Stimulated activated memory B cell treated with anti-CD40 and anti-IgM and Interleukin-4, amounts not matched to agents 10 μg/mL and 1 μg/mL and 100 μg/mL, for 72 hours (primary cell): Measurements from ENCODE around the gene TNN.

Source experiments
- ATAC-seq: fragments of 150-1000 bp; cut with Tn5 transposase; 2 replicates; pipeline ENCODE4 v1.10.0; 2021
- H3K27ac Mint-ChIP-seq: one replicate; pipeline ENCODE4 v1.8.0; 2022; ENCODE audit warnings: mild to moderate bottlenecking, mixed read lengths
- H3K27me3 Mint-ChIP-seq: one replicate; pipeline ENCODE4 v1.8.0; 2022; ENCODE audit warnings: mixed read lengths
- H3K36me3 Mint-ChIP-seq: one replicate; pipeline ENCODE4 v1.8.0; 2022; ENCODE audit warnings: mixed read lengths
- H3K4me1 Mint-ChIP-seq: one replicate; pipeline ENCODE4 v1.8.0; 2022; ENCODE audit warnings: mixed read lengths
- H3K4me3 Mint-ChIP-seq: one replicate; pipeline ENCODE4 v1.8.0; 2022; ENCODE audit warnings: mild to moderate bottlenecking, moderate library complexity, mixed read lengths
- H3K9me3 Mint-ChIP-seq: one replicate; pipeline ENCODE4 v1.8.0; 2022; ENCODE audit warnings: mixed read lengths

TNN gene

DNA sequence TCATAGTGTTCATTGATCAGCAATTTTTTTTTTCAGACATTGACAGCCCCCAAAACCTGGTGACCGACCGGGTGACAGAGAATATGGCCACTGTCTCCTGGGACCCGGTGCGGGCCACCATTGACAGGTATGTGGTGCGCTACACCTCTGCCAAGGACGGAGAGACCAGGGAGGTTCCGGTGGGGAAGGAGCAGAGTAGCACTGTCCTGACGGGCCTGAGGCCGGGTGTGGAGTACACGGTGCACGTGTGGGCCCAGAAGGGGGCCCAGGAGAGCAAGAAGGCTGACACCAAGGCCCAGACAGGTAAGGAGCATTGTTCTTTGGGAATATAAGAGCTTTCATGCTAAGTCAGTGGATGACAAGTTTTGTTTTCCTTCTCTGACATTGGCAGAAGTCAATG is 49.3 kb downstream of the TNN start:
- H3K4me3 Mint-ChIP-seq, result no peak overlapping the region

DNA sequence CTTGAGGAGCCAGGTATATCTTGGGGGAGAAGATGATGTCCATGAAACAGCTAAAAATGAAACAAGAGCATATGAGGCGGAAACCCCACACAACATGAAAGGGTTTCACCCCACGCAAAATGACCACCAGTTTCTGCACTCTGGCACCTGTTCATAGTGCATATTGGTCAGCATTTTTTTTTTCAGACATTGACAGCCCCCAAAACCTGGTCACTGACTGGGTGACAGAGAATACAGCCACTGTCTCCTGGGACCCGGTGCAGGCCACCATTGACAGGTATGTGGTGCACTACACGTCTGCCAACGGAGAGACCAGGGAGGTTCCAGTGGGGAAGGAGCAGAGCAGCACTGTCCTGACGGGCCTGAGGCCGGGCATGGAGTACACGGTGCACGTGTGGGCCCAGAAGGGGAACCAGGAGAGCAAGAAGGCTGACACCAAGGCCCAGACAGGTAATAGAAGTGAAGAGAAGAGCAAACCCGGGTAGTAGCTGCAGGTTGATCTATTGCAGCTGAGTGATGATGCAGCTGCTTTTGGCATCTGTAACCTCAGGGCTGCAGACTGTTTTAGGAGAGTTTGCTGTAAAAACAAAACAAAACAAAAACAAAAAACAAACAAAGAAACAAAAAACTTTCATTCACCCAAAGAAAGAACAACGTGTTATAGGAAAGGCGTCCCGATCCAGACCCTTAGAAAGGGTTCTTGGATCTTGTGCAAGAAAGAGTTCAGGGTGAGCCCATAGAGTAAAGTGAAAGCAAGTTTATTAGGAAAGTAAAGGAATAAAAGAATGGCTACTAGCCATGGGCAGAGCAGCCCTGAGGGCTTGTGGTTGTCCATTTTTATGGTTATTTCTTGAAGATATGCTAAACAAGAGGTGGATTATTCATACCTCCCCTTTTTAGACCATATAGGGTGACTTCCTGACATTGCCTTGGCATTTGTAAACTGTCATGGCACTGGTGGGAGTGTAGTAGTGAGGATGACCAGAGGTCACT is 51.0 kb downstream of the TNN start:
- Mint-ChIP-seq H3K27ac (no peak overlapping the region), H3K4me3 (no peak overlapping the region), H3K4me1 (no peaks in the 10 kb centered on the region), H3K36me3 (peaks cover 6% of the 10 kb centered on the region), H3K9me3 (peaks cover 5% of the 10 kb centered on the region), H3K27me3 (peaks cover 30% of the 10 kb centered on the region)
- peak; percentile 20 for ATAC-seq

More for the DNA sequence above, 49.3 kb downstream of the TNN start:
- no peak overlapping the region for H3K27ac Mint-ChIP-seq
- H3K9me3 Mint-ChIP-seq, result peaks cover 14% of the 10 kb centered on the region
- no peak for ATAC-seq
- H3K27me3 Mint-ChIP-seq, result peaks cover 40% of the 10 kb centered on the region
- peaks cover 8% of the 10 kb centered on the region for H3K36me3 Mint-ChIP-seq
- no peaks in the 10 kb centered on the region for H3K4me1 Mint-ChIP-seq

DNA sequence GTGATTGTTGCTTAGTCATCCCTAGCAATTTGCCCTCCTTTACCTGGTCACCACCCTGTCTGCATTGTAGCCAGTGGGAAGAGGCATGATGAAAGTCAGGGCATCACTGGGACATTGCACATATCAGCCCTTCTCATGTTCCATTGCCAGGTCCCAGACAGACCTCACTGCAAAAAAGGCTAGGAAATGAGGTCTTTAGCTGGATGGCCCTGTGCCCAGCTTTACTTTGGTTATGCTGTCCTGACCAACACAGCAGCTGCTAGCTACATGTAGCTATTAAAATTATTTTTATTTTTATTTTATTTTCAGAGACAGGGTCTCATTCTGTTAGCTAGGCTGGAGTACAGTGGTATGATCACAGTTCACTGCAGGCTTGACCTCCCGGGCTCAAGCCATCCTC is 52.9 kb downstream of the TNN start:
- Mint-ChIP-seq H3K4me1 (peaks cover 1% of the 10 kb centered on the region), H3K27ac (no peak overlapping the region), H3K4me3 (no peak overlapping the region), H3K36me3 (no peaks in the 10 kb centered on the region), H3K27me3 (peaks cover 18% of the 10 kb centered on the region), H3K9me3 (no peaks in the 10 kb centered on the region)
- ATAC-seq, result no peak

DNA sequence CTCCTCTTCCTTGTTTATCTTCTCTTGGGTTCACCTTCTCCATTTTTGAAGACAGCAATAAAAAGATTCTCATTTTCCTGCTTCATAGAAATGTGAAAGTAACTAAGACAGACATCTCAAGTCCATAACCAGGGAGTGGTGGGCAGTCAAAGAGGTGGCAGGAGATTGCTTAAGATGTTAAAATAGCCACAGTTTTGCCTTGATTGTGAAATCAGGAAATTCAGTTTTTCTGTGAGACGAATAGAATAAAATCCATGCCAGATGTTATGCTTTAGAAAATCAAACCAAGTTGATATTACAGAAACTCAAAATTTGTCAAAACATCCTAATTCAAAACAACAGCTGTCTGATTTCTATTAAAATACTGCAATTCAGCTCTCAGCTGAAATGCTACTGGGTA is 57.2 kb downstream of the TNN start:
- Mint-ChIP-seq H3K4me1 (peaks cover 7% of the 10 kb centered on the region), H3K36me3 (no peaks in the 10 kb centered on the region), H3K27ac (no peak overlapping the region), H3K9me3 (no peaks in the 10 kb centered on the region), H3K4me3 (no peak overlapping the region), H3K27me3 (no peaks in the 10 kb centered on the region)
- no peak for ATAC-seq

DNA sequence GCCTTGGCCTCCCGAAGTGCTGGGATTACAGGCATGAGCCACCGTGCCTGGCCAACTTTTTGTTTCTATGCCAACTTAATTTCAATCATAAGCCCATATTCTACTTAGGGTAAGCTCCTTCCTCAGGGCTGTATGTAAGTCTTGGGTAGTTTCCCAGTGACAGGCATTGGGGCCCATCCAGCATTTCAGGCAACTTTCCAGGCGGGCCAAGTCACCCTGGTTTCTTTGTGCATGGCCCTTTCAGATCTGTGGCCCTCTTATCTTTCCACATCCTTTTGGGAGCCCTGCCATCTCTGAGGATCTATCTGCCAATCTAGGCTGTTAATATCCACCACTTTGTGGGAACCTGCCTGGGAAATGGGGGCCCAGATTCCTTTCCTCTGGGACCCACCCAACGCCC is 58.7 kb downstream of the TNN start:
- no peak for ATAC-seq
- no peaks in the 10 kb centered on the region for H3K9me3 Mint-ChIP-seq
- H3K27me3 Mint-ChIP-seq, result no peaks in the 10 kb centered on the region
- no peak overlapping the region for H3K4me3 Mint-ChIP-seq
- H3K27ac Mint-ChIP-seq, result no peak overlapping the region
- no peaks in the 10 kb centered on the region for H3K36me3 Mint-ChIP-seq
- H3K4me1 Mint-ChIP-seq, result peaks cover 7% of the 10 kb centered on the region

DNA sequence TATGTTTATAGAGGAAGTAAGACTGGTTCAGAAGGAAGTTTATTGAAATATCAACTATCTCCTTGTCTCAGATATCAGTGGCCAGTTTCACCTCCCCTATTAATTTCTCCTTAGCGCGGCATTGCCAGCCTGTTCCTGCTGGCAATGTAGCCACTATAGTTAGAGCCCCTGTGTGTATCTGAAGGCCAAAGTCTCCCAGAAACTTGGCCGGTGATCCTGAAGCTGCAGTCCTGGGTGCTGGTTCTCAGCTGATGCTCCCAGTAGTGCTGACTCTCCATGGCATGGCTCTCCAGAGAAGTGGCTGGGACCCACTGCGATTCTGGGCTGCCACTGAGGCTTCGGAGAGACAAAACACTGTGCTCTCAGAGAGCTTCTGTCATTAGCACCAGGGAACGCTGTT is 59.9 kb downstream of the TNN start:
- Mint-ChIP-seq H3K9me3 (no peaks in the 10 kb centered on the region), H3K36me3 (no peaks in the 10 kb centered on the region), H3K4me3 (no peak overlapping the region), H3K27ac (no peak overlapping the region), H3K27me3 (no peaks in the 10 kb centered on the region), H3K4me1 (peaks cover 7% of the 10 kb centered on the region)
- no peak for ATAC-seq

DNA sequence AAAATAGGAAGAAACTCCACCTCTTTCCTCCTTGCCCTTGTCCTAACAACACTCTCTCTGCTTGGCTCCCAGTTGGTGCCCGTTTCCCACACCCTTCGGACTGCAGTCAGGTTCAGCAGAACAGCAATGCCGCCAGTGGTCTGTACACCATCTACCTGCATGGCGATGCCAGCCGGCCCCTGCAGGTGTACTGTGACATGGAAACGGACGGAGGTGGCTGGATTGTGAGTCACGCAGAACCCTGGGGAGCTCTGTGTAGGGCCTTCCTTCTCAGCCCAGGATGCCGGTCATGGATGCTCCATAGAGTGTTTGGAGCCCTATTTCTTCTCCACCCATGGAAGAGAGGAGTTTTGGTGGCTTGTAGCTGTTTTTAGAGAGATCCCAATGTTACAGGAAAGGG is 60.9 kb downstream of the TNN start:
- Mint-ChIP-seq H3K36me3 (no peaks in the 10 kb centered on the region), H3K27ac (no peak overlapping the region), H3K4me3 (no peak overlapping the region), H3K27me3 (no peaks in the 10 kb centered on the region), H3K4me1 (peaks cover 7% of the 10 kb centered on the region), H3K9me3 (no peaks in the 10 kb centered on the region)
- no peak for ATAC-seq

DNA sequence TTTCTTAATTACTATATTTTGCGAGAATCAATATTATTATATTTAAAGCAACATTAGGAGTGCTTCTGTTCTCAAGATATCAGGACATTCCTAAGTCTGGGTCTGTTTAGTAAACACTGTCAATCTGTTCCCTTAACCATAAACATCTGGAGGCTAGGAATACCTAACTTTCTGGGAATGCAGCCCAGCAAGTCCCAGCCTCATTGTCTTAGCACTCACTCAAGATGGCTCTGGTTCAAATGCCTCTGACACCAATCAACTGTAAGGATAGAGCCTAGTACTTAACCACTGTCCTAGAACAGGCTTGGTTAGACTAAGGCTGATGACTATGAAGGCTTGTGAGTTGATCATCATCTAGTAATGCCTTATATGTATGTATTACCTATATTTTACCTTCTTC is 61.5 kb downstream of the TNN start:
- Mint-ChIP-seq H3K27me3 (peaks cover 2% of the 10 kb centered on the region), H3K9me3 (no peaks in the 10 kb centered on the region), H3K27ac (no peak overlapping the region), H3K36me3 (no peaks in the 10 kb centered on the region), H3K4me1 (peaks cover 7% of the 10 kb centered on the region), H3K4me3 (no peak overlapping the region)
- ATAC-seq, result no peak

DNA sequence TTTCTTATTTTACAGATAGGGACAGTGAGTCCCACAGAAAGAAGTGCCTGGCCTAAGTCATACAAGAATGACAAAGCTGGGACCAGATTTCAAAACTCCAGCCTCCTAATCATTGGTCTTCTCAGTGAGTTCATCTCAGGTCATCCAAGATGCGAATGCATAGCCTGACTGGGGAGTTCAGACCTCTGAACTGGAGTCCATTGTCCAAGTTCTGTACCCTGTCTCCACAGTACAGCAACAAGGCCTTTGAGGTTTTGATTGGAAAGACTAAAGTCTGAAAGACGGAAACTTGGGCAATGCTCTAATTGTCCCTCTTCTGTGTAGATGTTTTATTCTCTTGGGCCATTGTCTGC is 62.0 kb downstream of the TNN start:
- Mint-ChIP-seq H3K27me3 (peaks cover 6% of the 10 kb centered on the region), H3K4me1 (peaks cover 11% of the 10 kb centered on the region), H3K9me3 (no peaks in the 10 kb centered on the region), H3K36me3 (no peaks in the 10 kb centered on the region), H3K4me3 (no peak overlapping the region), H3K27ac (no peak overlapping the region)
- no peak for ATAC-seq

DNA sequence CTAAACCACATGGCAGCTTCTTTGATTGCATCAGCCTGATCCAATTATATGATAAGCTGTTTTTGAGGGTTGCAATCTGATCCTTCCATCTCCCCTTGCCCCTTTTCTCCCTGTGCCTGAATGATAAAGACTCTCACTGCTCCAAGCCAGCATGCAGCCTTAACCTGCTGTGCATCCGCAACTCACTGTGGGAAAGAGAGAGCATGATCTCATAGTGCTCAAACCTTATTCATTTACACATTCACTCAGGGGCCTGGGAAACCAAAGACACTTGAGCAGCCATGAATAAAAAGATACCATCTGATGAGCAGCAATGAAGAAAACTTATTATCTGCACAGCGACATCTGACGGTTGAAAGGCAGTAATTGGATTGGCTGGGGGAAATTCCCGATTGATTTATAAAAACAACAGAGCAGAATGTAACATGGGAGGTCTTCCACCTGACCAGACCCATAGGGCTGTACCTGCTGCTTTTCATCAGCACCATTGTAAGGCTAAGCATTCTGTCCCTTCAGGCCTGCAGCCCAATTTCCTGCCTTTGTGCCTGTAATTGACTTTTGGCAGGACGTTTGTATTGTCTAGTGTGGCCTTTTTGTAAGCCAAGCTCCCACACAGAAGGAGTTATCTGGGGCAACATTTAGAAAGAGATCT is 62.5 kb downstream of the TNN start:
- no peak for ATAC-seq
- peaks cover 11% of the 10 kb centered on the region for H3K27me3 Mint-ChIP-seq
- H3K36me3 Mint-ChIP-seq, result no peaks in the 10 kb centered on the region
- H3K4me1 Mint-ChIP-seq, result peaks cover 15% of the 10 kb centered on the region
- no peak overlapping the region for H3K27ac Mint-ChIP-seq
- H3K9me3 Mint-ChIP-seq, result no peaks in the 10 kb centered on the region
- no peak overlapping the region for H3K4me3 Mint-ChIP-seq

DNA sequence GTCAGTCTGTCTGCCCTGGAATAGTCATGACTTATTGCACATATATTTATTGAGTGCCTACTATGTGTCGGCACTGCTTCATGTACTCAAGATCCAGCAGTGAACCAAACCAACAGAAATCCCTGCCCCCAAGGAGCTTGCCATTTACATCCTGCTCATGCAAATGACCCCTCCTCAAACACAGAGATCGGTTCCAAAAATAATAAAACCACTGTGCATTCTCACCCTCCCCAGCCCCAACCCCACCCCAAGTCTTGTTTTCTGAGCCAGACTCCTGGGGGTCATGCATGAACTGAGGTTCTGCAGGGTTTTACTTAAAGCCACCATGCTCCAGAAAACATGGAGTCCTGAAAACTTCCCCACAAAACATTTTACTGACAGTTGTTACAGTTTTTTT is 63.0 kb downstream of the TNN start:
- H3K4me1 Mint-ChIP-seq, result peaks cover 12% of the 10 kb centered on the region
- no peak overlapping the region for H3K4me3 Mint-ChIP-seq
- ATAC-seq, result no peak
- no peaks in the 10 kb centered on the region for H3K9me3 Mint-ChIP-seq
- H3K27ac Mint-ChIP-seq, result no peak overlapping the region
- H3K36me3 Mint-ChIP-seq, result no peaks in the 10 kb centered on the region
- peaks cover 16% of the 10 kb centered on the region for H3K27me3 Mint-ChIP-seq

DNA sequence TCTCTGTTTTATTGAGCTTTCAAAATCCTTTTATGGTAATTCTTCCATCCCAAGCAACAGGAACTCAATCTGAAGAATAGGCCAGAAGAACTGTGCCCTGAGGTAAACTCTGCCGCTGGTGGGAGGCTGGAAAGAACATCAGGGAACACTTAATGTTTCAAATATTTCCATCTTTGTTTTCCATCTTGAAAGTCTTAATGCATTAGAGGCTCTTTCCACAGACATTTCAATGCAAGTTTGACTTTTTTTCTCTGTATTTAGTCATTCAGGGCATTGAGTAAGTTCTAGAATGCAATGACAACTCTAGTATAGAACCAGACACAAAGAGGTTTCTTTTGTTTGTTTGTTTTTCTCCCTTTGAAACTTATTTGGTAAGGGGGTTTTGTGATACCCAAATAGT is 63.5 kb downstream of the TNN start:
- Mint-ChIP-seq H3K27ac (no peak overlapping the region), H3K9me3 (no peaks in the 10 kb centered on the region), H3K27me3 (peaks cover 20% of the 10 kb centered on the region), H3K4me1 (peaks cover 8% of the 10 kb centered on the region), H3K4me3 (no peak overlapping the region), H3K36me3 (no peaks in the 10 kb centered on the region)
- no peak for ATAC-seq

DNA sequence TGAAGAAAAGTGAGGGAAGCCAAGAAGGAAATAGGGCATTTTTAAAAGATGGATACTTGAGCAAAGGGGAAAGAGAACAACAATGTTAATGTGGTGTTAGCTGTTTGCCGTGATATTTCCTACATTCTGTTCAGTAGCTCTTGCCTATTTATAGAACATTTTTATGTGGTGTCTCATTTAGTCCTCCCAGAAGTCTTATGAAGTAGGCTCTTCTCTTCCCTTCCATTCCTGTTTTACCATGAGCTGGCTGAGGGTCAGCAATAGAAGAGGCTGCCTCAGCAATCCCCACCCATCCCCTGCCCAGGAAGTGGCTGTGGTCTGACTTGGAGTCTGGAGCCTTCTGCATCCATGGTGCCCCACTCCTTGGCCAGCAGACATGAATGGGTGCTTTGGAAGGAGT is 64.8 kb downstream of the TNN start:
- peaks cover 31% of the 10 kb centered on the region for H3K27me3 Mint-ChIP-seq
- H3K4me1 Mint-ChIP-seq, result peaks cover 8% of the 10 kb centered on the region
- H3K9me3 Mint-ChIP-seq, result no peaks in the 10 kb centered on the region
- ATAC-seq, result no peak
- H3K36me3 Mint-ChIP-seq, result no peaks in the 10 kb centered on the region
- H3K4me3 Mint-ChIP-seq, result no peak overlapping the region
- no peak overlapping the region for H3K27ac Mint-ChIP-seq

DNA sequence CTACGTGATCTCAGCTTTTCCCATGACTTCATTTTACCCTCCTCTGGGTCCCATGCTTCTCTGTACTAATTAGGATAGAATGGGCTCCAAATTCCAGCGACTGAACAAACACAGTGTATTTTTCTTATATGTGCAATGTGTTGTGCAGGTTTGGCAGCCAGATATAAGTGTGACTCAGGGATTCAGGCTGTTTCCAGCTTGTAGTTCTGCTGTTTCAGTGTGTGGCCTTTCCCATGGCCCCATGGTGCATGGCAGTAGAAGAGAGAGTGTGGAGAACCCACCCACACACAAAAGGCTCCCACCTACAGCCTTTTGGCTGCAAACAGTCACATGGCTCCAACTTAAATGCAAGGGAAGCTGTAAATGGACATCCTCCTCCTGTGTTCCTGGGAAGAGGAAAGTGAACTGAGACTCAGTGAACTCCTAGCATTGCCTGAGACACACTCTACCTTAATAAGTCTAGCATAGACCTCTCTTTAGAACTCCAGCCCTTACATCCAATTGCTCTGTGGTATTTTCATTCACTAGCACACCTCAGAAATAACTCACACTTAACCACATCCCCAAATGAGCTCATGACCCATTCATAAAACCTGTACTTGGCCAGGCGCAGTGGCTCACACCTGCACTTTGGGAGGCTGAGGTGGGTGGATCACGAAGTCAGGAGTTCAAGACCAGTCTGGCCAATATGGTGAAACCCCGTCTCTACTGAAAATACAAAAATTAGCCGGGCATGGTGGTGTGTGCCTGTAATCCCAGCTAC is 66.2 kb downstream of the TNN start:
- H3K36me3 Mint-ChIP-seq, result no peaks in the 10 kb centered on the region
- H3K27me3 Mint-ChIP-seq, result peaks cover 31% of the 10 kb centered on the region
- H3K4me3 Mint-ChIP-seq, result no peak overlapping the region
- no peak for ATAC-seq
- no peak overlapping the region for H3K27ac Mint-ChIP-seq
- H3K9me3 Mint-ChIP-seq, result no peaks in the 10 kb centered on the region
- H3K4me1 Mint-ChIP-seq, result peaks cover 8% of the 10 kb centered on the region

DNA sequence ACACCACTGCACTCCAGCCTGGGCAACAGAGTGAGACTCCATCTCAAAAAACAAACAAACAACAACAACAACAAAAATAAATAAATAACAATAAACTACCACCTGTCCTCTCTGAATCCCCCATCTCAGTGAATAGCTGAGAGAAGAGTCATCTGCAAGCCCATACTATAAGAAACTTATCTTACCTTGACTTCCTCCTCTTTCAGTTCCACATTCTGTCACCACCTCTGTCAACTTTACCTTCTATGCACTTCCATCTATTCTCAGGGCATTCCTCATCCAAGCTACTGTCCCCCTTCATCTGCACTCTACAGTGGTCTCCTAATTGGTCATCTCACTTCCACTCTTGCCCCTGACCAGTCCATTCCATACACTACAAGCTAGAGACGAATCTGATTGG is 66.9 kb downstream of the TNN start:
- Mint-ChIP-seq H3K27me3 (peaks cover 31% of the 10 kb centered on the region), H3K9me3 (no peaks in the 10 kb centered on the region), H3K27ac (no peak overlapping the region), H3K36me3 (no peaks in the 10 kb centered on the region), H3K4me3 (no peak overlapping the region), H3K4me1 (peaks cover 8% of the 10 kb centered on the region)
- no peak for ATAC-seq
